ENCODE data around the gene TRIO.
"Not testable (repeated sequence)": the region's sequence is repeated elsewhere in the genome, so short reads cannot be mapped to it uniquely, and the experiment has no call there.

The TRIO gene

GRCh38 chr5:14207428-14207827 is 64.3 kb downstream of the TRIO start:
- not testable (repeated sequence) for DNase-seq

GRCh38 chr5:14208071-14209021 is 65.2 kb downstream of the TRIO start:
- no peak for DNase-seq

DNA sequence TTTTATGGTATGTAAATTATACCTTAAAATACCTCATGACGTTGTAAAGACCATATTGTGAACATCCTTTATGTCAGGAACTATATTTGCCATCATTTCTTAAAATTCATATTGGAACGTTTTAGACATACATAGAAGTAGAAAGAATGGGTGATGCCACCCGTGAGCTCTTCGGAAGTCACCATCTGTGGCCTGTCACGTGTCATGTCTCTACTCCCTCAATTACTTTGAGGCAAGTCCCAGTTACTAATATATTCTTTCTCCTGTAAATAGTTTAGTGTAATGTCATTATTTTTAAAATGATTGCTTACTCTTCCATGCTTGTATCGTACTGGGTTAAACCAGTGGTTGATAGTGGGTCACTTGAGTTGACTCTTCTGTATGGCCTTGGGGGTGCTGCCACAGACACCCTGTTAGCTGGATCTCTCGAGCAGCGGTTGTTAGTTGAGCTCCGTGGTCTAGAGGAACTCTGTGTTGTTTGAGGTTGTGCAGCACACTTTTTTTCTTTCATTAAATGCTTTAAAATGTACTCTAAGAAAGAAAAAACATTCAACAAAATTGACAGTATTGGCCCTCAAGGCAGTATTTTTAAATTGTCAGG is 66.2 kb downstream of the TRIO start:
- DNase-seq: no peak

GRCh38 chr5:14209836-14210235 is 66.7 kb downstream of the TRIO start:
- no peak for DNase-seq

DNA sequence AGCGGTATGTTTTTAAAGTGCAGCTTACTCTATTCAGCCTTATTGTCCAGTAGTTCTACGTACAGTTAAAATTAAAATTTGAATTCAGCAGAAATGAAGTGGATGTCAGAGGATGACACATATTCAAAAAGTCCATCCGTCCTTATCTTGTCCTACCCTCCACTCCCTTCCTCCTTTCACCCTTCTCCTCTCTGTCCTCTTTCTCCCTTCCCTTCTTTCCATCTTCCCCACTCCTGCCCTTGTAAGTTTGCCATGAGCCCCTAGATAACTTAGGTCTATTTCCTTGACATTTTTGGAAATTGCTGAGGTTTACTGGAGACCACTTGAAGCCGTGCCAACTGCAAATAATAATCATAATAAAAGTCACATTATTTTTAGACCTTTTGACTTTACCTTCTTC is 67.6 kb downstream of the TRIO start:
- no peak for DNase-seq

DNA sequence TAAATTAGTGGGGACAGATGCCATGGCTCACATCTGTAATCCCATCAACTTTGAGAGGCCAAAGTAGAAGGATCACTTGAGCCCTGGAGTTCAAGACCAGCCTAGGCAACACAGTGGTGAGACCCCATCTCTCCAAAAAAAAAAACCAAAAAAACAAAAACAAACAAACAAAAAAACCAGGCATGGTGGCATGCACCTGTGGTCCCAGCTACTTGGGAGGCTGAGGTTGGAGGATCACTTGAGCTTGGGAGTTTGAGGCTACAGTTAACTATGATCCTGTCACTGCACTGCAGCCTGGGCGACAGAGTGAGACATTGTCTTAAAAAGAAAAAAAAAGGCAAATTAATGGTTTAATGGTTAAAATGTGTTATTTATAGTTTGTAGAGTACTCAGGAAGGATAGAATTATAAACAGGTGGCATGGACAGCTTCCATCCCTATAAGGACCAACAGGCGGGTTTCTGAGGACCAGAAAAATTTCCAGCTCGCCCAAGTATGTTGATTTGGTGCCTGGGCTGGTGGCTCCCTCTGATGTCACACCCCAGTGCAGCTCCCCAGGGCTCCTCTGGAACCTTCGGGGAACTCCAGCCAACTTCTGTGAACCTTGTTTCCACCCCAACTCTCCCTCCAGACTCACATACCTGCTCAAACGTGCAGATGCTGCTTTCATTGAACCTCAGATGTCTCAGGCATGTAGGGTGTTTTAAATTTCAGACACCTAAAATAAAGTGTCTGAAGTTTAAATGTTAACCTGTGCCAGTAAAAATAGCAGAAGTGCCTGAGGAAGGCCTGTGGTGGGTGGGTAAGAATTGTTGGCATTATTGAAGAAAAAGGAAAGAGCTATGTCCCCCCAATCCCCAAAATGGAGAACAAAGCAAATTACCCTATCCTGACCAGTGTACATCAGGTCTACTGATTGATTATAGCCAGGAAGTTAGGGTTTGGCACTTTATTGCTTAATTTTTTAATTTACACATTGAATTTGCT is 69.0 kb downstream of the TRIO start:
- no peak for DNase-seq

DNA sequence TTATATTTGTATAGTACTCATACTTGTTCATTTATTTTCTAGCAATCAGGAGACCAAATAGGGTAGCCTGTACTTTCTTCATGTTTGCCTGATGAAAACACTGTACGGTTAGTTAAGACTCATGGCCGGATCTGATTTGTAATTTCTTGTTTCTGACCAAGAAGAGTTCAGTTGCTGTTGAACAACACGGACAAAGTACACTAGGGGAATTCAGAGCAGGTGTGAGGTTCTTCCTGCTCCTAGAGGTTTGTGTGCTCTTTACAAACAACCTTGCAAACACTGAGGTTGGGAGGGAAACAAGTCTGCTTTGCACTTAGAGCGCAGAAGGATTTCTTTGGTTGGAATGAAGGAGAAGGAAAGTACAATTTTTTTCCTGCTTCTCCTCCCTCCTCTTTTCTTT is 69.7 kb downstream of the TRIO start:
- no peak for DNase-seq

DNA sequence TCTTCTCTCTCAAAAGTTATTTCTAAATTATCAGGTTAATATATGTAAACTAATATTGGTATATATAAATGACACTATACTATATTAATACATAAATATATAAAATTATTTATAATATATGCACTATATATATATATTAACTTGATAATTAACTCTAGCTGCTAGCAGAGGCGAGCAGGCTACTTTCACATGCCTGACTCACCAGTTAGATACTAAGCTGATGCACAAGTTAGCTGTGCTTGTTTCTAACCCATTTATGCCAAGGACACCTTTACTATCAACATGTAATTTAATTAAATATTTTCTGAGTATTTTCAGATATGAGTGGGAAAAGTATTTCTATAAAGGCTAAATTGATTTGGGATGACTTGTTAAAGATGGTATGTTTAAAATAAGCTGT is 70.1 kb downstream of the TRIO start:
- no peak for DNase-seq

DNA sequence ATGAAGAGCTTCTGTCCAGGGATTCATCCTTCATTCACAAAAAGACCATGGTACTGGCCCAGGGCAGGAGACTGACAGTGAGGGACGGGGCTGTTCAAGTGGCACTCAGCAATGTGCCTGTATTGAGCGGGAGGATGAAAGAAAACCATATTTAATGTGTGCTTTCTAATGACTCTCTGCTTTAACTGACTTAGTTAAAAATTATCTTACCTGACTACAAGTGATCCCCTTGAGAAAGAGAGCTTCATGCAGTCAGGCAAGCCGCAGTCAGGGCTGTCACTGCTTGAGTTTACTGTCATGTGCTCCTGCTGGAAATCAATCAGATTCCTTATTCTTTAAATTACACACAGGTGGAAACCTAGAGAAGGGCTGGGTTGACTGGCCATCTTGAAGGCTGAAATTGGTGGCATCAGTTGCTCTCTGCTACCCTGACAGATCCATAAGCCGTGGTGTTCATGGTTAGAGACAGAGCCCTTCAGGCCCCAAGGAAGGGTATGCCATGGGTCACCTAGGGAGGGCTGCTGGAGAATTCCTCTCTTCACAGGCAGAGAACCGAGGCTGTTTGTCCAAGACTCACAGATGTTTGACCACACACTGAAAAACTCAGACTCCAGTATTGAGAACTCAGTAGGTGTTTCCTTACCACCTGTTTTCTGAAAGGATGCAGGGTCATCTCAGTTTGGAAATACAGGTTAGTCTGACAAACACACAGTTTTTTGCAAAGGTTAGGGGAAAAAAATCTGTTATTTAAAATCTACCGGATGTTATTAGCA is 70.9 kb downstream of the TRIO start:
- DNase-seq: no peak

- no peak for DNase-seq
Measured at GRCh38 chr5:14215901-14216300, 72.8 kb downstream of the TRIO start.

- DNase-seq: no peak
Measured at GRCh38 chr5:14216372-14216771, 73.2 kb downstream of the TRIO start.

DNA sequence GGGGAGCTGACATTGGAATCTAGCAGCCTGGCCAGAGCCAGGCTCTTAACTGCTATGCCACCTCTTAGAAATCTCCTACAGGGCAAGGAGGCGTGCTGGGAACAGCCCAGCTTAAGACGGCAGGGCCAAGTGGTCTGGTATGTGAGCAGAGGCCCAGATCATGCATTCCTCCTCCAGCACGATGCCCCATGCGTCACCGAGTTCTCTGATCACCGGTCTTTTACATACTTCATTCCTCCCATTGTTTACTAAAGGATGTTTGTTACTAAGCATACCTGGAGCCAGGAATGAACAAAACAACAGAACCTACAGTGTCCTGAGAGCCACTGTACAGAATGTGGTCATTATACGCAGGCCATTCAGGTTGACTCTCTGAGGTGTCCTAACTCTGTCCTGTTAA is 73.8 kb downstream of the TRIO start:
- no peak for DNase-seq

- DNase-seq: no peak
Measured at GRCh38 chr5:14217587-14217986, 74.4 kb downstream of the TRIO start.

- DNase-seq: no peak
Measured at GRCh38 chr5:14218011-14218410, 74.9 kb downstream of the TRIO start.

DNA sequence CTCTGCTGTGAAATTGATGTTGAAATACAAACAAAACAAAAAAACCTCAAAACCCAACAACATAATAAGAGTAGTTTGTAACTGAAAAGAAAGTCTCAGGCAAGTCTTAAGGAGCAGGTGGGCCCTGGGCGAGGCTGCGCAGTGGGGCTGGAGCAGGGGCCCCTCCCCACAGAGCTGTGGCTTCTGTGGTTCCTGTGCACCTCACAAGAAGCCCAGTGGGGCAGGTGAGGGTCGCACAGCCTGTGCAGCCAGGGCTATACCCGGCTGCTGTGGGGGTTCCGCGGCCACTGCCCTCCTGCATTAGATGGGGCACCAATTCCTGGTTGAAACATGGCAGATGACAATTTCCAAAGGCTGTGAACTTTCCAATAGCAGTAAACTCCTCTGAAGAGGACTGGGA is 75.3 kb downstream of the TRIO start:
- no peak for DNase-seq

GRCh38 chr5:14218897-14219573 is 75.9 kb downstream of the TRIO start:
- DNase-seq: peak in 1 of 56 donors; percentile 24

DNA sequence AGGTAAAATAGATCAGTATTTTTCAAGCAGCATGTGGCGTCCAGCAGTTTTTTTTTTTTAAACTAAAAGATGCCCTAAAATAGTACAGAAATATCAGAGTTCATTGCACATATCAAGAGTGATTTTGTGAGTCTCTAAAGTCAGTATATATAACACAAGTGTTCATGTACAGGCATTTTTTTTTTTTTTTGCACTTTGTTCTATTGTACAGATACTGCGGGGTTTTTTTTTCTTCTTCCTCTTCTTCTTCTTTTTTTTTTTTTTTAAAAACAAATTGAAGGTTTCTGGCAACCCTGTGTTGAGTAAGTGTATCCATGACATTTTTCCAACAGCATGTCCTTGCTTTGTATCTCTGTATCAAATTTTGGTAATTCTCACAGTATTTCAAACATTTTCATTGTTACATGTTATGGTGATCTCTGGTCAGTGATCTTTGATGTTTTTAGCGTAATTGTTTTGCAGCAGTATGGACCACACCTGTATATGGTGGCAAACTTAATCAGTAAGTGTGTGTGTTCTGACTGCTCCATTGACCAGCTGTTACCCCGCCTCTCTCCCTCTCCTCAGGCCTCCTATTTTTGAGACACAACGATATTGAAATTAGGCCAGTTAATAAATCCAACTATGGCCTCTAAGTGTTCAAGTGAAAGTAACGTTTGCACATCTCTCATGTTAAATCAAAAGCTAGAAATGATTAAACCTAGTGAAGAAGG is 76.8 kb downstream of the TRIO start:
- DNase-seq: no peak

DNA sequence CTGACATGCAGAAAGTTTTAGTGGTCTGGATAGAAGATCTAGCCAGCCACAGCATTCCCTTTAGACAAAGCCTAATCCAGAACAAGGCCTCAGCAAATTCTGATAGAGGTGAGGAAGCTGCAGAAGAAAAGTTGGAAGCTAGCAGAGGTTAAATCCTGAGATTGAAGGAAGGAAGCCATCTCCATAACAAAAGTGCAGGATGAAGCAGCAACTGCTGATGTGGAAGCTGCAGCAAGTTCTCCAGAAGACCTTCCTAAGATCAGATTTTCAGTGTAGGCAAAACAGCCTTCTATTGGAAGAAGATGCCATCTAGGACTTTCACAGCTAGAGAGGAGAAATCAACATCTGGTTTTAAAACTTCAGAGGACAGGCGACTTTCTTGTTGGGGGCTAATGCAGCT is 77.5 kb downstream of the TRIO start:
- DNase-seq: no peak

DNA sequence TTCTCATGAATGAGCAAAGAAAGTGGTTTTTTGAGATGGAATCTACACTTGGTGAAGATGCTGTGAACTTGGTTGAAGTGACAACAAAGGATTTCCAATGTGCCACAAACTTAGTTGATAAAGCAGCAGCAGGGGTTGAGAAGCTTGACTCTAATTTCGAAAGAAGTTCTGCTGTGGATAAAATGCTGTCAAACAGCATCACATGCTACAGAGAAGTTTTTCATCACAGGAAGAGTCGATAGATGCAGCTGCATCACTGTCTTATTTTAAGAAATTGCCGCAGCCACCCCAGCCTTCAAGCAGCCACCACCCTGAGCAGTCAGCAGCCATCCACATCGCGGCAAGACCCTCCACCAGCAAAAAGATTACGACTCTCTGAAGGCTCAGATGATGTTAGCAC is 78.6 kb downstream of the TRIO start:
- DNase-seq: no peak

- DNase-seq: no peak
Measured at GRCh38 chr5:14222206-14222605, 79.1 kb downstream of the TRIO start.

Measured in nucleus accumbens (tissue), 56 donors.